OCI-LY1 (cell line): Measurements from ENCODE around the gene KCP.
A peak's percentile ranks its signal among the peaks of the same experiment; 100 is the strongest.

ENCODE experiments used
- H2AFZ ChIP-seq: fragments of 200-600 bp; sonication (generic), shearing (Covaris generic); 2 replicates; pipeline ENCODE4 v1.6.0; 2014; ENCODE audit warnings: antibody characterized with exemption, mild to moderate bottlenecking, low read length
- H3F3A ChIP-seq: fragments of 200-600 bp; sonication (generic), shearing (Covaris generic); 2 replicates; pipeline ENCODE4 v1.6.0; 2014; ENCODE audit warnings: mild to moderate bottlenecking, antibody characterized with exemption, low read length, moderate library complexity; ENCODE audit not compliant: insufficient read depth
- H3K27ac ChIP-seq: fragments of 200-600 bp; sonication (generic); 2 replicates; pipeline ENCODE4 v1.5.1; 2014; ENCODE audit warnings: low read length, mixed run types, mild to moderate bottlenecking, low read depth; ENCODE audit not compliant: poor library complexity, severe bottlenecking
- H3K27me3 ChIP-seq: fragments of 200-600 bp; sonication (generic); 2 replicates; pipeline ENCODE4 v1.6.0; 2014; ENCODE audit warnings: antibody characterized with exemption, mild to moderate bottlenecking, low read length, moderate library complexity; ENCODE audit not compliant: insufficient read depth
- H3K36me3 ChIP-seq: fragments of 200-600 bp; sonication (generic); 2 replicates; pipeline ENCODE4 v1.6.1; 2014; ENCODE audit warnings: mild to moderate bottlenecking, antibody characterized with exemption, low read length, moderate library complexity, mixed read lengths; ENCODE audit not compliant: insufficient read depth
- H3K4me1 ChIP-seq: fragments of 200-600 bp; sonication (generic); 2 replicates; pipeline ENCODE4 v1.5.1; 2014; ENCODE audit warnings: mild to moderate bottlenecking, low read length, moderate library complexity; ENCODE audit not compliant: insufficient read depth, severe bottlenecking
- H3K4me2 ChIP-seq: fragments of 200-600 bp; sonication (generic), shearing (Covaris generic); 2 replicates; pipeline ENCODE4 v1.6.1; 2014; ENCODE audit warnings: low read length
- H3K4me3 ChIP-seq: fragments of 200-600 bp; sonication (generic); 2 replicates; pipeline ENCODE4 v1.5.1; 2014; ENCODE audit warnings: low read length, low read depth, mild to moderate bottlenecking, mixed read lengths; ENCODE audit not compliant: poor library complexity, severe bottlenecking
- H3K79me2 ChIP-seq: fragments of 200-600 bp; shearing (Covaris generic); 2 replicates; pipeline ENCODE4 v1.6.1; 2016; ENCODE audit warnings: mixed run types, low read length, mixed read lengths; ENCODE audit not compliant: insufficient read depth
- H3K9ac ChIP-seq: fragments of 200-600 bp; sonication (generic), shearing (Covaris generic); 2 replicates; pipeline ENCODE4 v1.6.1; 2014; ENCODE audit warnings: mild to moderate bottlenecking, low read length, mixed read lengths
- H3K9me2 ChIP-seq: fragments of 200-600 bp; sonication (generic), shearing (Covaris generic); 2 replicates; pipeline ENCODE4 v1.6.1; 2014; ENCODE audit warnings: low read depth, mild to moderate bottlenecking, low read length, mixed read lengths
- H3K9me3 ChIP-seq: fragments of 200-600 bp; shearing (Covaris generic); 2 replicates; pipeline ENCODE4 v1.6.1; 2014; ENCODE audit warnings: low read length, mixed read lengths
- H4K20me1 ChIP-seq: fragments of 200-600 bp; sonication (generic), shearing (Covaris generic); 2 replicates; pipeline ENCODE4 v1.6.0; 2016; ENCODE audit warnings: mild to moderate bottlenecking, low read length; ENCODE audit not compliant: insufficient read depth
- CTCF ChIP-seq: fragments of 200-600 bp; sonication (generic), shearing (Covaris generic); IDR thresholded peaks from 2 replicates; pipeline ENCODE4 v1.5.1; 2017; ENCODE audit warnings: mild to moderate bottlenecking, antibody characterized with exemption, low read length, moderate library complexity, mixed read lengths
- EZH2 ChIP-seq: fragments of 200-600 bp; sonication (generic), shearing (Covaris generic); IDR thresholded peaks from 2 replicates; pipeline ENCODE4 v1.8.0; 2017; ENCODE audit warnings: borderline replicate concordance, mixed run types, mild to moderate bottlenecking, antibody characterized with exemption, low read length, moderate library complexity, mixed read lengths

The KCP gene

GRCh38 chr7:128904381-128905197 lies 5.9 kb downstream of the KCP start:
- Histone ChIP-seq H4K20me1 (no peaks in the 10 kb centered on the region), H3K27ac (no peak overlapping the region), H3K4me1 (no peaks in the 10 kb centered on the region), H3K9me3 (peaks cover 10% of the 10 kb centered on the region), H3K9ac (no peak overlapping the region), H2AFZ (no peak overlapping the region), H3K4me3 (no peak overlapping the region), H3K27me3 (0 out of 2 replicates have a peak, but pooled peaks cover 9% of the 10 kb centered on the region), H3K79me2 (no peaks in the 10 kb centered on the region), H3K4me2 (no peak overlapping the region), H3F3A (no peaks in the 10 kb centered on the region), H3K9me2 (no peaks in the 10 kb centered on the region), H3K36me3 (no peaks in the 10 kb centered on the region)
- TF ChIP-seq EZH2 (no peak), CTCF (peak; percentile 99)

- Histone ChIP-seq H3K4me1 (no peaks in the 10 kb centered on the region), H3K4me3 (no peak overlapping the region), H3K27me3 (peaks cover 1% of the 10 kb centered on the region; the same call in 1 of the 2 replicates), H3K9ac (no peak overlapping the region), H3K4me2 (no peak overlapping the region), H3K9me3 (peaks cover 18% of the 10 kb centered on the region), H3K9me2 (no peaks in the 10 kb centered on the region), H3K79me2 (no peaks in the 10 kb centered on the region), H3K36me3 (no peaks in the 10 kb centered on the region; the same call in 1 of the 2 replicates), H2AFZ (no peak overlapping the region), H4K20me1 (no peaks in the 10 kb centered on the region), H3F3A (no peaks in the 10 kb centered on the region), H3K27ac (no peak overlapping the region)
- TF ChIP-seq CTCF = no peak
- TF ChIP-seq EZH2 = no peak
Observed at GRCh38 chr7:128903621-128904361, 6.7 kb downstream of the KCP start.

GRCh38 chr7:128902761-128903585 lies 7.5 kb downstream of the KCP start:
- Histone ChIP-seq H3K4me2 (no peak overlapping the region), H3K36me3 (no peaks in the 10 kb centered on the region; the same call in 1 of the 2 replicates), H2AFZ (no peak overlapping the region), H3K79me2 (no peaks in the 10 kb centered on the region), H3K27ac (no peak overlapping the region), H3K4me3 (no peak overlapping the region), H3F3A (no peaks in the 10 kb centered on the region), H3K9ac (no peak overlapping the region), H3K9me3 (peaks cover 18% of the 10 kb centered on the region), H4K20me1 (no peaks in the 10 kb centered on the region), H3K27me3 (no peaks in the 10 kb centered on the region; the same call in 1 of the 2 replicates), H3K9me2 (no peaks in the 10 kb centered on the region), H3K4me1 (no peaks in the 10 kb centered on the region)
- TF ChIP-seq CTCF = peak; percentile 8; the same call in 1 of the 2 replicates
- no peak for TF ChIP-seq EZH2
